Measurements from ENCODE around the gene SLC38A9.
A peak's percentile ranks its signal among the peaks of the same experiment; 100 is the strongest.
"Not testable (repeated sequence)": the region's sequence is repeated elsewhere in the genome, so short reads cannot be mapped to it uniquely, and the experiment has no call there.

The SLC38A9 gene

GRCh38 chr5:55720188-55720703, 8.1 kb upstream of the SLC38A9 start:
- no peak overlapping the region for H3K4me3 ChIP-seq
- no peak for DNase-seq (ENCODE audit: low spot score)
- no peak overlapping the region for H3K27ac ChIP-seq
- no peak for TF ChIP-seq CTCF (IDR thresholded peaks at IDR 0.05)

GRCh38 chr5:55719026-55719425, 6.9 kb upstream of the SLC38A9 start:
- H3K27ac ChIP-seq; DNase-seq (ENCODE audit: low spot score): not testable (repeated sequence)

GRCh38 chr5:55715519-55716078, 3.5 kb upstream of the SLC38A9 start:
- Histone ChIP-seq H3K4me3 (no peak overlapping the region), H3K27ac (no peak overlapping the region)
- no peak for TF ChIP-seq CTCF (IDR thresholded peaks at IDR 0.05)
- no peak for DNase-seq (ENCODE audit: low spot score)

More at GRCh38 chr5:55719026-55719425, 6.9 kb upstream of the SLC38A9 start:
- not testable (repeated sequence) for H3K4me3 ChIP-seq

- TF ChIP-seq CTCF (IDR thresholded peaks at IDR 0.05), result no peak
- H3K27ac ChIP-seq, result no peak overlapping the region
Observed at GRCh38 chr5:55714749-55715148, 2.6 kb upstream of the SLC38A9 start.

GRCh38 chr5:55714339-55714738, 2.2 kb upstream of the SLC38A9 start:
- DNase-seq (ENCODE audit: low spot score), result no peak
- Histone ChIP-seq H3K27ac (no peak overlapping the region), H3K4me3 (no peak overlapping the region)
- TF ChIP-seq CTCF (IDR thresholded peaks at IDR 0.05), result no peak

More at GRCh38 chr5:55714749-55715148, 2.6 kb upstream of the SLC38A9 start:
- no peak overlapping the region for H3K4me3 ChIP-seq
- no peak for DNase-seq (ENCODE audit: low spot score)

- Histone ChIP-seq H3K27ac (no peak overlapping the region), H3K4me3 (no peak overlapping the region)
- no peak for TF ChIP-seq CTCF (IDR thresholded peaks at IDR 0.05)
- DNase-seq (ENCODE audit: low spot score), result no peak
Observed at GRCh38 chr5:55713871-55714270, 1.7 kb upstream of the SLC38A9 start.

GRCh38 chr5:55711507-55712022, 559 bp downstream of the SLC38A9 start:
- no peak for DNase-seq (ENCODE audit: low spot score)
- Histone ChIP-seq H3K27ac (peak overlapping the region; percentile 12 to 81), H3K4me3 (peak overlapping the region; percentile 88)
- TF ChIP-seq CTCF (IDR thresholded peaks at IDR 0.05), result no peak

Data from coronary artery (tissue), 2 donors.